Transverse colon (tissue), 3 donors: Measurements from ENCODE around the gene REEP5.

Experiments used
- CTCF ChIP-seq, 5 experiments: fragments of 200-600 bp in 3 of 5; fragments of 450-650 bp in 2 of 5; sonication (generic) in 3 of 5; IDR thresholded peaks; 1 replicate in 2 of 5; 2 replicates in 3 of 5; pipeline ENCODE4 v1.5.1; 2016 to 2017; ENCODE audit warnings: antibody characterized with exemption in 5 of 5, inconsistent platforms in 3 of 5, mild to moderate bottlenecking in 2 of 5, moderate library complexity in 1 of 5
- EP300 ChIP-seq: sonication (generic); formaldehyde crosslinking; IDR thresholded peaks from one replicate; pipeline ENCODE4 v1.6.1; 2017; ENCODE audit warnings: antibody characterized with exemption, low read depth
- POLR2A ChIP-seq: fragments of 450-650 bp; IDR thresholded peaks from one replicate; pipeline ENCODE4 v1.6.1; 2016; ENCODE audit warnings: antibody characterized with exemption, mild to moderate bottlenecking, moderate library complexity

GRCh38 chr5:112907166-112907631 lies 14.8 kb downstream of the REEP5 start:
- TF ChIP-seq CTCF (IDR thresholded peaks at IDR 0.05) (no peak), POLR2A (no peak), EP300 (no peak)
